ENCODE results near the gene PNRC2.
A peak's percentile ranks its signal among the peaks of the same experiment; 100 is the strongest.
"Not testable (repeated sequence)": the region's sequence is repeated elsewhere in the genome, so short reads cannot be mapped to it uniquely, and the experiment has no call there.

PNRC2 gene

DNA sequence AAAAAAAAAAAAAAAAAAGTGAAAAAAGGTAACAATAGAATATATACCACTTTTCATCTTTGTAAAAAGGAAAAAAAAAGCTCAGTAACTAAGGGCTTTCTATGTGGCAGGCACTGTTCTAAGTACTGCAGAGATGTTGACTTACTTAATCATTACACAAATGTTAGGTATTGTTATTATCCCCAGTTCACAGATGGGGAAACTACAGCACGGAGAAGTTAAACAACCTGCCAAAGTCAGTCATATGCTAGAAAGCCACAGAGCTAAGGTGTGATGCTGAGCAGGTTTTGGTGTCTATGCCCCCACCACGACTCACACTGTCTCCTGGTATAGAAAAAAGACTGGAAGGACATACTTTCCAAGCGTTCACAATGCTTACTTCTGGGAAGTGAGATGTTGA is 6.6 kb upstream of the PNRC2 start:
- DNase-seq (ENCODE audit: low spot score): no peak

DNA sequence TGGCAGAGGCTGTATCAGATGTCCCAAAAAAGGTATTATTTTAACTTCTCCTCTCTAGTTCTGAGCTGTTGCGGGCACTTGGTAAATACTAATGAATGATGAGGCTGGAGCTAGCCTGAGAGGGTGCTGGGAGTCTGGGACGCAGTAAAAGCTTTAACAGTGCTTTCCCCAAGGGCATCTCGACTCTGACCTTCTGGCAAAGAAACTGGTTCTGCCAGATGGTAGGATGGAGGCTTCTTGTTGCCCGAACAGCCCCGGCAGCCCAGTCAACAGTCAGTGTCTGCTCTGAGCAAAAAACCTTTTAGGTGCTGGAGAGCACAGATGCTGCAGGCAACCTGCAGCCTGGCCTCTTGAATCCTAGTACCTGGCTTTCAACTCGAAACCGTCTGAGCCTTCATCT is 2.5 kb upstream of the PNRC2 start:
- DNase-seq (ENCODE audit: low spot score): no peak

DNA sequence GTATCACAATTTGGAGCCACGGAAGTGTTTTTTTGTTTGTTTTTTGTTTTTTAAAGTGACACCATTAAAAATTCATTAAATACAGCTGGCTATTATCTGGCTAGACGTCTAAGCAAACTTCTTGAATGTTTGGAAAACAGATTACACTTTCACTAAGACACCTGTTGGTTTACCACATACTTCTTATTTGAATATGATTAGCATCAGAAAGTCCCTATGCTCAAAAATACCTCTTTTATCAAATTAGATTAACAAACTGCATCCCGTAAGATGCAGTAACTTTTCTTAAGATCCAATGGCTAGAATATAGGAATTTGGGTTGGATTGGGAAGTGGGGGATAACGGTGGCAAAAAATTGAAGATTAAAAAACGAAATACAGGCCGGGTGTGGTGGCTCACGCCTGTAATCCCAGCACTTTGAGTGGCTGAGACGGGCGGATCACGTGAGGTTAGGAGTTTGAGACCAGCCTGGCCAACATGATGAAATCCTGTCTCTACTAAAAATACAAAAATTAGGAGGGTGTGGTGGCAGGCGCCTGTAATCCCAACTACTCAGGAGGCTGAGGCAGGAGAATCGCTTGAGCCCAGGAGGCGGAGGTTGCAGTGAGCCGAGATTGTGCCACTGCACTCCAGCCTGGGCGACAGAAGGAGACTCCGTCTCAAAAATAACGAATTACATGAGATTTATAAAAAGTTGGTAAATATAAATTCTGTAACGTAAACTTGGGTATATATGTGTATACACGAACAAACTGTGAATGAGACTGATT is 1.4 kb upstream of the PNRC2 start:
- not testable (repeated sequence) for DNase-seq (ENCODE audit: low spot score)

DNA sequence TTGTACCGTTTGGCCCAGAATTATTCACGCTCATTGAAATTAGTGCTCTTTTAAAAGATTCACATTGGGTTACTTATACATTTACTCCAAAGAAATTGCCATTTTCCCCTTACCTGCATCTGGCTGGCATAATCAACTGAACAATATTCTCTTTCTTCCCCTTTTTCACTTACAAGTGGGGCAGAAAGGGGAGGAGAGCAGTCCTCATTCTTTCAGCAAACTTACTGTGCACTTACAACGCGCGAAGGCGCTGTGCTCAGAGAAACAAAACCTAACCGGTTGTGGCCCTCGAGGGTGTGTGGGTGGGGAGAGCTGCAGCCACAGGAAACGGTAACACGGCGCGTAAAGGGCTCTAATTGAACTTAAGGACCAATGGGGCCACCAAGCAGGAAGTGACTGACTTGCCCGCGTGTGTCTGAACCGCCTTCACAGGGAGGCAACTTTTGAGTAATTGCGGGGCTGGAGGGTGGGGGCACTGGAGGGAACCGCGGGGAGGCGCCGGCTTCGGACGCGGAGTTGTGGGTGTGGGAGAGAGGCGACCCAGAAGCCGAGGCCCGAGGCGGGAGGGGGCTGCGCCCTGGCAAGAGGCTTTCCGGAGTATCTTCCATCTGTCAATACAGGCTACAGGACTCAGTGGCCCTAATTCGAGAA is 693 bp upstream of the PNRC2 start:
- DNase-seq (ENCODE audit: low spot score): peak; percentile 61

DNA sequence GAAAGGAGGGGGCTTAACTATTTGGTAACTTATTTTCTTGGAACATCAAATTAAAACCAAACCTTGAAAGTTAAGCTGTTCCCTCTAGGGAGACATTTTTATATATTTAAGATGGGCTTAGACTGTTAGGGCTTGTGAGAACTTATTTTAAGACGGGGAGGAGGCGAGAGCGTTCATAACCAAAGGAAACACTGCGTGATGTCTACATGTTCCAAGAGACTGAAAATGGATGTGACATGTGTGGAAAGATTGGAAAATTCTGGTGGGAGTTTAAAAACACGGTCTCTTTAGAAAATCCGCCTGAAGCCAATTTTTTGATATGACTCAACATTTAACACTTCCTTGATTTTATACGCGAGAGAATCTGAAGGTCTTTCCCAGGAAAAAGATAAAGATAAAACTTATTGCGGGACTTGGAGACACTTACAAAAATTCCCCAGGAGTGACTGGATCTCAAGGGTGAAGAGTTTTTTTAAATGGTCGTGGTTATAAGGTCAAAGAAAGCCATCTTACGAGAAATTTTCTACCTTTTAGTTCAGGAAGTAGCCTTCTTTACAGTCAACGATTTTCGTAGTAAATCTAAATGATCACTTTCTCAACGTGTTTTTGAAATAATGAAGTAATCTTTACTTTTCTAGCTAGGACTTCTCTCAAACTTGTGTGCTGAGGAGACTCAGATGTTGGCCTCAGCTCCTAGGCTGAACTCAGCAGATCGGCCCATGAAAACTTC is 828 bp downstream of the PNRC2 start:
- peak; percentile 45 for DNase-seq (ENCODE audit: low spot score)

DNA sequence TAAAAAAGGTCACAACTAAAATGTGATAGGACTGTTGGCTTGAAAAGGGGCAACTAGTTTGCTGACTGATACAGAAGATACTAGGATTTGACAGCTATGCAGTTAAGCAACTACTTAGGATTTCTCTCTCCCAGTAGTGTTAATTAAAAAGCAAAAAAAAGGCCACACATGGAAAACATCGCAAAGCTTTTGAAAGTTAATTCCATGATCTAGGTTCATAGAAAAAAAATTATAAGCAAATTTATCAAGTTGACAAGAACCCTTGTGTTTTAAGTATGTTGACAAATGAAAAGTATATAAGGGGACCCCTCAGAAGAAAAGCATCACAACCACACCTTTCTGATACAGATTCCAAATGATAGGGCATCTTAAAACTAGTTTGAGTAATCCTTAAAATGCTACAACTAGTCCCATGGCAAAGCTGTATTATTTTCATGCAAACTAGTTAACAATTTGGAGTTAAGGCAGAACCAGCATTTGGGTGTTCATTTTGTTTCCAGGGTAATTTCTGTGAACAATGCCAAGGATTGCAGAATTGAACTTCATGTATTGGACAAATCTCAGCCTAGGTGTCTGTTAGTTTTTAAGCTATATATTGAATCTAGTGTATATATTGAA is 4.1 kb downstream of the PNRC2 start:
- DNase-seq (ENCODE audit: low spot score): no peak

DNA sequence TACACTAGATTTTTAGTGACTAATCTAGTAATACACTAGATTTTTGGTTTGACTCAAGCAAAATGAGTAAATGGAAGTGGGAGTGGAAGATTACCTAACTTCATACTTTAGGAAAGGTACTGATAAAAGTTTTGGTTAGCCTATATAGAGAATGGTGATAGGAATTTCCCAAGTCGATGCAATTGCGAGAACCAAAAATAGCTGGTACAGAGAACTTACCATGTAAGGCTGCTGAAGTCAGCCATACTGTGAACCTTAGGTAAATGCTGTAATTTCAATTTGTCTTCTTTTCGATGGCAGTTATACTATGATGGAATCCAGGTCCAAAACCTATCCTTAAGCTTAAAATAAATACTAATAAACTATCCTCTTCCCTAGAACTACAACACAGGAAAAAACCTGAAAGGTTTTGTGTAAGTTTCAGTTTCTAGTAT is 4.6 kb downstream of the PNRC2 start:
- DNase-seq (ENCODE audit: low spot score): no peak

DNA sequence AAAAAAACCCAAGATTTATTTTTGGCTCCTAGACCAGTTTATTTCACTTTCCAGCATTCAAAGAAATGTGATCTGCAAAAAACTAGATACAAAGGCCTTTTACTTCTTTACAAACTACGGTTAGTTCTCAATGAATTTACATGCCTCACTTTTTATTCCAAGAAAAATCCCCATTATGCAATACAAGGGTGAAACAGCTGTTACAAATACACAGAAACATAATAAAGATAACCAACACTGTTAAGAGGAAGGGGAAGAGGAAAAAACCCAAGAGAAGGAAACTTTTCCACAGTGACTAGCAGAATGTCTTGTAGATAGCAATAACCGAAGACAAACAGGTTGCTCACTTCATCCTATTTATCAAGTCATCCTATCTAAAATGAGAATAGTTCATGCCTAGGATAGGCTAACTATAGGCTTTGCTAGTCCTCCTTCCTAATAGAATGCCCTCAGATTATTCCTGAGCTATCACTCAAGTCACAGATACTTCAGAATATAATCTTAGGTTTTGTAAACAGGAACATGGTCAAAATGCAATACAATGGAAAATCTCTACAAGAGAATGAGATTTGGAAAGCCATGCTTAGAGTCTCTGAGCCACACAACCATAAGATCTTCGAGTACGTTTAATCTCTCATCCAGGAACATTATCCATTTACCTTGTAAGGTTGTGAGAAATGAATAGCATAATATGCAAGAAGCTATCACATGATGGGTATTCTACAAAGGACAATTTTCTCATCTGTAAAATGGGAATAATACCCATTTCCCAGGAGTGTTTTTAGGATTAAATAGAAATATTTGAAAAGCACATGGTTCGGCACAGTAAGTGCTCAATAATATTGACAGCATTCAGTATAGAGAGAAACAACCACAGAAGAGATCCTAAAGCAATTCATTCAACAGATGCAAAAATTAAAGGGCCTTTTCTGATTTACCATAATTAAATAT is 5.4 kb downstream of the PNRC2 start:
- DNase-seq (ENCODE audit: low spot score): no peak

DNA sequence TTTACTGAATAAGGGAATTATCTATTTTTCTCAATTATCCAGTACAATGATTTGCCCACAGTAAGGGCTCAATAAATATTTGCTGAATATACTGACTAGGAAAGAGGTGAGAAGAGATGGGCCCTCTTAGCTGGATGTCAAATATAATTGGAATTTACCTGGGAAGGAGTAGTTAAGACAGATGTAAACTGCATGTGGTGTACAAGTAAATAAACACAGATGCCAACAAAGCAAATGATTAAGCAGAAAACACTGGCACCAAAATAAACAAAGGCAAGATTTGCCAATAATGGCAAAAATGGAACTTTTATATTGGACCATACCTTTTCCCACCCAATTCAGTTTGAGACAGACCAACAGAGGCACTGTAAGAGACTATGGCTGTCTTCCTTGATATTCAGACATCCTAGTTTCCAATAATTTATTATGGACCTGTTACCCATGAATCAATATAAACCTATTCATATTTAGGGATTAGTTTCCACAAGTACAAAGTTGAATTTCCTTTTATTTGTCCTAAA is 7.4 kb downstream of the PNRC2 start:
- DNase-seq (ENCODE audit: low spot score): no peak

DNA sequence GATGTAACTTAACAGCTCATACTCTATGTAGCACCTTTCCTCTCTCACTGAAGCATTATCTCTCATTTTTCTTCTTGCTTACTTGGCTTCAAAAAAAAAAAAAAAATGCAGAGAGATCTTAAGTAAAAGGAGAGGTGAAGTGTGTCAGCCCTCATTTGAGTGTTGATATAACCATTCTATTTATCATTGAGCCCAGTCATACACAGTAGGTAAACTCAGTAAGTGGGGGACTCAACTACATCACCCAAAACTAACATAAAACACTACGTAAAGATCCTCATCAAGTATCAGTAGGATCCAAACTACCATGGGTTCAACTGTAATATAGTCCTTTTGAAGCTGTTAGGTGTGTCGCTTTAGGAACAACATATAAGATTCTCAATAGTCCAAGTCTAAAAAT is 8.2 kb downstream of the PNRC2 start:
- DNase-seq (ENCODE audit: low spot score): no peak

DNA sequence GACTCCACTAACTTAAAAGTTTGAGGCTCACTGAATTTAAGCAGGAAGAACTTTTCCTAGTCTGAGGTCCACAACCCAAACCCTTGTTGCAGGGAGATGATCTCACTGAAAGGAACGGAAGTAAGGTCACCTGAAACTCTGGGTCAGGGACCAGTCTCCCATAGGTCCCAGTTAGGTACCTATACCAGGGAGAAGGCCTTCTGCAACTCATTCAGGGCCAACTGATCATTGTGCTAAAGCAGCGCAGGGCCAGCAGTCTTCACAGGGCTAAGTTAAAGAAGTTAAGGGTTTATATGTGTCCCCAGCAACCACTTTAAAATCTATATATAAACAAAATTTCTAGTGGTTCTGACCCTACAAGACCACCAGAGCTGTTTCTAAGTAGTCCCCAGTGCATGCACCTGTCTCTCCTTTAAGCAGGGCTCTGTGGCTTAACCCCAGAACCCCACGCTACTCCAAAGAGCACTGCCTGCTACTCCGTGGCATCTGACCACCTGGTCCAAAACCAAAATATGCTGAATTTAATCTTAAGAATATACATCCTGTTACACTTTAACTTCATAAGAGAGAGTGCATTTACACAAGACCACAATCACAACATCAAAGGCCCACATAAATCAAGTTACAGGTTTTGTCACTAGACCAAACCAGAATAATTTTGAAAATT is 17.7 kb downstream of the PNRC2 start:
- DNase-seq (ENCODE audit: low spot score): no peak

DNA sequence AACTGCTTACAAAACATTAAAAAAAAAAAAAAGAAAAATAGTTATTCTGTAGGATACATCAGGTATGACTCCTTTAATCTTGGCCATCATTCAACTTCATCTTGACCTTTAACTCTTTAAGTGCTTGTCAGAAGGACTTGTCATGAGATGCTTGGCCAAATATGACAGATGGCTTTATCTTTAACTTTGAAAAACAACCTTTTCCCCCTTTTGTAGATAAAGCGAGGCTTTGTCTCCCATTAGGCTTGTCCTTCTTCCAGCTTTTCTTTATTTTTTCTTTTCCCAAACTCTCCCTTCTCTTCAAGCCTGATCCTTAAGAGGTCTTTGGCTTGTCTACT is 18.2 kb downstream of the PNRC2 start:
- no peak for DNase-seq (ENCODE audit: low spot score)

DNA sequence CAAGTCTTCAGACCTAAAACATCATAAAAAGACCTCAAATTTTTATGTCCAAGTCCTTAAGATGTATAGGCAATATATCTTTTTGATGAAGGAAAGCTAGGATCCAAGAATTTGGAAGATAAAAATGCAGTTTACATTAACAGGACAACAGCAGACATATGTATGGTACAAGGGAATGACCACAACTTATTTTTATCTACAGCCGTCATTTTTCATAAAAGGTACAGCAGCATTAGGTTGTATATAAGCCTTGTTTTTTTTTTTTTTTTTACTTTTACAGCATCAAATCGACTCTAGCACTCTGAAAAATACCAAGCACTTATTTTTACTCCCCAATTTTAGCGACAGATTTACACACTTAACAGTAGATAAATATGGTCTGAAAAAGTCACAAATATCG is 19.2 kb downstream of the PNRC2 start:
- DNase-seq (ENCODE audit: low spot score): no peak

DNA sequence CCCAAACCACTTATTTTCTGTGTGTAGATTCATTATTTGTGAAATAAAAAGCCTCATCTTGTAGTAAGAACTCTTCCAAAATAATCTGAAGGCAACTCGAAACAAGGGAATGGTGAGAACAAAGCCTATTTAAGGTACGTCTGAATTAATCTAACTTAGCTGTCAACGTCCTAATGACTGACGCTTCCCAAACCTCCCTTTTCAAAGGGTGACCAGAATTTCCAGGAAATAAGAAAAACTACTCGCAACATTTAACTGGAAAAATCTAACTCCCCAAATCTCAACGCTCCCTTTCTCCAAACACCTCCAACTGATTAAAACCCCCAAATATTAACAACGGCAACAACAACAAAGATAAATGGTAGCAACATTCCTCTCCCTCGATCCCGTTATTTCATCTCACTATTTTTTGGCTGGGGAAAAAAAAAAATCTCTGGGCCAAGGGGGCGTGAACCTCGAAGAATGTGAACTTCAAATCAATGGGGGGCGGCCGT is 19.8 kb downstream of the PNRC2 start:
- no peak for DNase-seq (ENCODE audit: low spot score)

DNA sequence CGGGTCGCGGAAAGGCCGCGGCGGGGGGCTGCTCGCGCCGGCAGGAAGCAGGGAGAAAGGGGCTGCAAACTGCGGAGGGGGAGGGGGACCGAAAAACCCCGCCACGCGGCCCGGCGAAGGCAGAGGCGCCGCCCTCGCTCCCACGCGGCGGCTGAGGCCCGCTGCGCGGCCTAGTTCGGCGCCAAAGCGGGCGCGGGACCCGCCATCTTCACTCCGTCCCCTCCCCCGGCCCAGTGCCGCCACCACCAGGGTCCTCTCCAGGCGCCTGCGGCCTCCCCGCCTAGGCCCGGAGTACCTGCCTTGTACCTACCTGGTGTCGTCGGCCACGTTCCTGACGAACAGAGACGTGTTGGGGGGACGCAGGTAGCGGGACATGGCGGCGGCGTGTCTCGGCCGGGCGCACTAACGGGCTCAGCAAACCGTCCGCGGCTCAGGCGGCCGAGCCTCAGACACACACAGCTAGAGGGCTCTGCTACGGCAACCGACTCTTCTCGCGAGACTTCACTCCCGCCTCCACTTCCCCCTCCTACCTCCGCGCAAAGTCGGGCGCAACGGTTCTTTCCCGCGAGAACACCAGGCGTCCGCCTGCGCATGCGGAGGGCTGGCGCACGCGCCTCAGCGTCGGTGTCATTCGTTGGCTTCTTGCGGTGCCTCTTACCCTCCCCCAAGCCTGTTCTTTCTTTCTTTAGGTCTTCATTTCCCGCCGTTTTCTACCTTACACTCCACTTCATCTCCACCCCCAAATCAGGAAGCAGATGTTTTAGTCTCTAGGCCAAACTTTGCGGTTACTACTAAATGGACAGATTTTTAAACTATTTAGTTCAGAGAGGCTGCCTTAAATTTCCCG is 20.5 kb downstream of the PNRC2 start, which contains the start of gene SRSF10:
SRSF10 (minus strand) TSS at position 447 of the 847 bp plus-strand sequence; CDS start at position 375, 72 bp downstream.
- peak; percentile 98 for DNase-seq (ENCODE audit: low spot score)

DNA sequence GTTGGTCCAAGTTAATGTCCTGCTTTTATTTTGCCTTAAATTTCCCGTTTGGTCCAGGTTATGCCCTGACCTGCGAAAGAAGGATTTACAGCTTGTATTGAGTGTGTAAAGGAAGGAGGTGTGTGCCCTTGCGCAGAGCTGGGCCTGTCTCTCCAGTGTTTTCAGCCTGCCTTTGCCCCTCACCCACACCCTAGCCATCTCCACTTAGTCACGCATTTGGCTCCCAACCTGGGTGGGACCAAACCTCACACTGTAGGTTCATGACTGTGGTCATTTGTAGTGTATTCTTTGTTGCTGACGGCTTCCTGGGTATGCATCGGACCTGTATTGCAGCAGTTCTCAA is 21.1 kb downstream of the PNRC2 start:
- no peak for DNase-seq (ENCODE audit: low spot score)

DNA sequence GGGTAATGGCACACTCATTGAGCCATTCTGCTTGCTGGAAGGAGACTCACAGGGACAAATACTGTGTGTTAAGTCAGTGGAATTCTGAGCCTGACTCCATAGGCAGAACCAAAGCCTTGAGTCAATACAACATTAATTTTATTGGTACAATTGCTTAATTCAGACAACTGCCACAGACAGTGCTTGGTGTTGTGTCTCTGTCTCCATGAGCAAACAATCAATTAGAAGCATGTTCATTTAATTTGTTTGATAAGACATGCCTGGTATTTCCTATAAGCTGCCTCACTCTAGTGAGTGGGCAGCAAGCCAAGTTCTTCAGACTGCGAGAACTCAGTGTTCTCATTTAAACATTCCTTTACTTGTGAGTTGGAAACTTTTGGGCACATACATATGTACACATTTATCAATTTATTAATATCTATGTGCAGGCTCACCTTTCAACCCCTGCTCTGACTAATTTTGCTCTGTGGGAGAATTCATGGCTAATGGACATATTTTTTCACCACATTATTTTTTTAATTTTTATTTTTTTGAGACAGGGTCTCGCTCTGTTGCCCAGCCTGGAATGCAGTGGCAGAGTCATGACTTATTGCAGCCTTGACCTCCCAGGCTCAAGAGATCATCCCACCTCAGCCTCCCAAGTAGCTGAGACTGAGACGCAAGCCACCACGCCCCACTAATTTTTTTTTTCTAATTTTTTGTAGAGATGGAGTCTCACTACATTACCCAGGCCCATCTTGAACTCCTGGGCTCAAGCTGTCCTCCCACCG is 25.0 kb downstream of the PNRC2 start:
- no peak for DNase-seq (ENCODE audit: low spot score)

DNA sequence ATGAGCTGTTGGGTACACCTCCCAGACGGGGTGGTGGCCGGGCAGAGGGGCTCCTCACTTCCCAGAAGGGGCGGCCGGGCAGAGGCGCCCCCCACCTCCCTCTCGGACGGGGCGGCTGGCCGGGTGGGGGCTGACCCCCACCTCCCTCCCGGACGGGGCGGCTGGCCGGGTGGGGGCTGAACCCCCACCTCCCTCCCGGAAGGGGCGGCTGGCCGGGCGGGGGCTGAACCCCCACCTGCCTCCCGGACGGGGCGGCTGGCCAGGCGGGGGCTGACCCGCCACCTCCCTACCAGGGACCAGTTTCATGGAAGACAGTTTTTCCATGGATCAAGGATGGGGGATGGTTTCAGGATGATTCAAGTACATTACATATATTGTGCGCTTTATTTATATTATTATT is 27.4 kb downstream of the PNRC2 start:
- not testable (repeated sequence) for DNase-seq (ENCODE audit: low spot score)

DNA sequence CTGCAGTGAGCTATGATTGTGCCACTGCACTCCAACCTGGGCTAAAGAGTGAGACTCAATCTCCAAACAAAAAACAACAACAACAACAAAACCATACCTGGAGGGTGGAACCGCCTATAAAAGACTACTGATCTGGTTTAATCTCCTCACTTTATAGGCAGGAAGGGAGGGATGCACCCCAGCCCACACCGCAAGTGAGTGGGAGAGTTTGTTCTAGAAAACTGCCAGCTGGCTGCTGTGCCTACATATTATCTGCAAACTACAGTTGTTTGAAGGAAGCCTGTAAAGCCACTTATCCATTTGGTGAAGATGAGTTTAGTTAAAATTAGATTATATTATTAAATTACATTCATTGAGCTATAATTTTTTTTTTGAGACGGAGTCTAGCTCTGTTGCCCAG is 29.6 kb downstream of the PNRC2 start:
- no peak for DNase-seq (ENCODE audit: low spot score)
